Endothelial cell of umbilical vein (primary cell): Measurements from ENCODE around the gene TRABD2A. TPM values are rescaled to one million over a fixed set of nuclear protein-coding genes. Genes with fewer than 3 reads are reported as not detected.

Experiments
- BruUV-seq: library from RNA; stranded (reverse); fragments of 400-500 nt; replicated peaks from 2 replicates; lab custom pipeline; 2021; lab: Mats Ljungman, UMichigan
- CTCF ChIA-PET: fragments of 300-600, 350-600 bp; sonication (Branson Sonifier 250); formaldehyde crosslinking; loops from one replicate; lab custom pipeline; 2021; ENCODE audit warnings: antibody characterized with exemption, inconsistent platforms; lab: Charles Lee
- POLR2A ChIA-PET: fragments of 300-600, 350-600 bp; sonication (Branson Sonifier 250); formaldehyde crosslinking; loops from one replicate; lab custom pipeline; 2021; ENCODE audit warnings: antibody characterized with exemption, inconsistent platforms; lab: Charles Lee
- DNase-seq: peaks from one replicate; pipeline ENCODE4 v3.0.0-alpha.2; 2011; ENCODE audit warnings: low read depth, low spot score
- FAIRE-seq: peaks from 2 replicates; lab custom pipeline; 2011; peaks lifted over from hg19 to GRCh38; lab: Jason Lieb, UNC
- H2AFZ ChIP-seq: 2 replicates; pipeline ENCODE4 v1.6.0; 2012; ENCODE audit warnings: low read depth, low read length, control low read depth, inconsistent platforms
- H3K27ac ChIP-seq: 2 replicates; pipeline ENCODE4 v1.5.1; 2011; ENCODE audit warnings: low read depth, mild to moderate bottlenecking, control low read depth, low read length, moderate library complexity; ENCODE audit not compliant: insufficient read depth
- H3K27me3 ChIP-seq, 2 experiments: 2 replicates each; pipeline versions ENCODE4 v1.6.0 to v1.6.1; 2011; ENCODE audit warnings: low read length in 2 of 2, mixed read lengths in 1 of 2; ENCODE audit not compliant: control insufficient read depth in 2 of 2, insufficient read depth in 2 of 2
- H3K36me3 ChIP-seq, 2 experiments: 2 replicates in 1 of 2; 3 replicates in 1 of 2; pipeline ENCODE4 v1.5.1; 2011; ENCODE audit warnings: low read length in 2 of 2, mild to moderate bottlenecking in 1 of 2, moderate library complexity in 1 of 2; ENCODE audit not compliant: control insufficient read depth in 2 of 2, insufficient read depth in 2 of 2; ENCODE audit errors: extremely low read depth in 1 of 2
- H3K4me1 ChIP-seq: 3 replicates; pipeline ENCODE4 v1.5.1; 2011; ENCODE audit warnings: mild to moderate bottlenecking, low read length; ENCODE audit not compliant: control insufficient read depth, insufficient read depth; ENCODE audit errors: extremely low read depth
- H3K4me2 ChIP-seq: 2 replicates; pipeline ENCODE4 v1.6.1; 2011; ENCODE audit warnings: low read length, control low read depth, mixed read lengths; ENCODE audit not compliant: insufficient read depth
- H3K4me3 ChIP-seq, 3 experiments: fragments of 200-600 bp in 1 of 3; sonication (generic), shearing (Covaris generic) in 1 of 3; replicated peaks in 1 of 3; 2 replicates each; pipeline ENCODE4 v1.5.1; 2011 to 2016; ENCODE audit warnings: control low read depth in 3 of 3, low read length in 3 of 3, mild to moderate bottlenecking in 2 of 3, inconsistent platforms in 1 of 3, low read depth in 1 of 3, moderate library complexity in 1 of 3; ENCODE audit not compliant: insufficient read depth in 1 of 3
- H3K79me2 ChIP-seq: 2 replicates; pipeline ENCODE4 v1.6.0; 2012; ENCODE audit warnings: low read length, inconsistent platforms; ENCODE audit not compliant: control insufficient read depth, insufficient read depth
- H3K9ac ChIP-seq: replicated peaks from 2 replicates; pipeline ENCODE3; 2011; ENCODE audit warnings: low read length, control low read depth; ENCODE audit not compliant: insufficient read depth; ENCODE audit errors: extremely low read depth
- H3K9me1 ChIP-seq: replicated peaks from 3 replicates; pipeline ENCODE4 v1.6.0; 2011; ENCODE audit warnings: mild to moderate bottlenecking, low read length; ENCODE audit not compliant: control insufficient read depth, insufficient read depth; ENCODE audit errors: extremely low read depth
- H3K9me3 ChIP-seq: replicated peaks from 2 replicates; pipeline ENCODE4 v1.5.1; 2012; ENCODE audit warnings: low read length, inconsistent platforms; ENCODE audit not compliant: control insufficient read depth, insufficient read depth
- H4K20me1 ChIP-seq: replicated peaks from 2 replicates; pipeline ENCODE3; 2011; ENCODE audit warnings: mild to moderate bottlenecking, low read length; ENCODE audit not compliant: control insufficient read depth, insufficient read depth; ENCODE audit errors: extremely low read depth
- EZH2 ChIP-seq: IDR thresholded peaks from 2 replicates; pipeline ENCODE4 v1.6.1; 2012; ENCODE audit warnings: borderline replicate concordance, low read depth, mild to moderate bottlenecking, moderate library complexity, low read length, inconsistent platforms; ENCODE audit not compliant: severe bottlenecking
- FOS ChIP-seq: IDR thresholded peaks from 2 replicates; pipeline ENCODE4 v1.6.1; 2011; ENCODE audit warnings: mild to moderate bottlenecking, low read length, moderate library complexity, borderline replicate concordance; ENCODE audit not compliant: insufficient read depth
- GATA2 ChIP-seq: IDR thresholded peaks from 2 replicates; pipeline ENCODE4 v1.7.0; 2011; ENCODE audit warnings: low read depth, mild to moderate bottlenecking, moderate library complexity, mixed read lengths, low read length; ENCODE audit not compliant: insufficient read length, insufficient read depth
- JUN ChIP-seq: IDR thresholded peaks from 2 replicates; pipeline ENCODE4 v1.6.1; 2011; ENCODE audit warnings: borderline replicate concordance, low read depth; ENCODE audit not compliant: insufficient read length, insufficient read depth
- MYC ChIP-seq: IDR thresholded peaks from one replicate; pipeline ENCODE4 v1.6.1; 2011; ENCODE audit warnings: mild to moderate bottlenecking, low read depth, low read length
- POLR2A ChIP-seq: IDR thresholded peaks from 2 replicates; pipeline ENCODE4 v1.6.1; 2012; ENCODE audit warnings: low read depth, mild to moderate bottlenecking, control low read depth, low read length
- POLR2AphosphoS5 ChIP-seq: IDR thresholded peaks from 2 replicates; pipeline ENCODE4 v1.6.1; 2012; ENCODE audit warnings: low read depth, mild to moderate bottlenecking, control low read depth, low read length, moderate library complexity; ENCODE audit not compliant: insufficient read depth
- dilution Hi-C: fragments of 300-500 bp; cut with MboI; formaldehyde crosslinking; loops from one replicate; pipeline ENCODE4 v1.15.0; 2019; ENCODE audit warnings: low sequenced_read_pairs; ENCODE audit not compliant: extremely low pct_ligation_motif_present
- intact Hi-C: fragments of 100-400 bp; cut with micrococcal nuclease; formaldehyde crosslinking; loops from one replicate; pipeline ENCODE4 v1.10.0; 2022
- polyA plus RNA-seq, 4 experiments: library from polyadenylated mRNA; depleted of rRNA in 3 of 4; stranded (reverse) in 3 of 4; unstranded in 1 of 4; fragments of >200 nt; gene quantifications; 2 replicates each; pipeline versions ENCODE4 v1.2.1 to v1.2.3, GENCODE V29; 2011 to 2012; ENCODE audit warnings: missing spikeins in 1 of 4
- total RNA-seq: library from RNA; stranded (reverse); gene quantifications from 2 replicates; pipeline ENCODE4 v1.2.3, GENCODE V29; 2021
- TF ChIP-seq, protein P1 (sequence below): IDR thresholded peaks from 2 replicates; pipeline ENCODE4 v1.6.1; 2011; ENCODE audit not compliant: insufficient read depth, insufficient read length
- TF ChIP-seq, protein P2 (sequence below), 2 donors: IDR thresholded peaks; 1 replicate in 1 of 2; 2 replicates in 1 of 2; pipeline ENCODE4 v1.5.1; 2011; ENCODE audit warnings: low read length in 2 of 2, mild to moderate bottlenecking in 2 of 2, moderate library complexity in 2 of 2, control low read depth in 1 of 2, inconsistent platforms in 1 of 2, low read depth in 1 of 2; ENCODE audit not compliant: insufficient read depth in 1 of 2; ENCODE audit errors: extremely low read depth in 1 of 2

The TRABD2A gene
- total and polyA plus RNA-seq, 2 donors (not counting 3 experiments of a cell fraction or from before 2014, with no cell fraction given): 1.0 to 1.8 TPM

DNA sequence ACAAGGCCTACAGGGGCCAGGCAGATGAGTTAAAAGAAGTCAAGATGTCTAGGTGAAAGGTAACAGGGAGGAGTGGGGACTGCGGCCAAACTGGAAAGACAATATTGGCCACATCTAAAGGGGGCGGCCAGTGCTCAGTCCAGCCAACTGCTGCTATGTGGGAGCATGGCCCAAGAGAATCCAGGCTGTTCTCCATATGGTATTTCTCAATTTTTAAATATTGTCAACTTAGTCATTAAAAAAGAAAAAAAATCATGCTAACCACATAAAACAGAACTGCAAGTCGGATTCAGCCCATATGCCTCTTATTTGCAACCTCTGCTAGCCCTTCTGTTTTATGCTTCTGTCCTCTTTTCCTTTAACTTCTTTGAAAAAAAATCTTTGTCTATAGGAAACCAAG is 14.8 kb downstream of the TRABD2A start:
- POLR2A ChIA-PET: no interaction called here
- no peak for DNase-seq
- CTCF ChIA-PET: interaction anchor here (1.3 kb wide), 1 partner anchor 16 kb away, joined by 3 read pairs; no protein-coding TSS in a partner anchor

More for the DNA sequence above, 14.8 kb downstream of the TRABD2A start:
- no peak for FAIRE-seq
- Histone ChIP-seq H2AFZ (no peak overlapping the region), H3K79me2 (no peaks in the 10 kb centered on the region), H4K20me1 (no peaks in the 10 kb centered on the region), H3K27me3 (peaks cover 1 to 2% of the 10 kb centered on the region in 2 experiments), H3K9me3 (no peaks in the 10 kb centered on the region), H3K9me1 (no peaks in the 10 kb centered on the region), H3K4me3 (no peak overlapping the region), H3K4me2 (no peak overlapping the region), H3K9ac (no peak overlapping the region), H3K27ac (no peak overlapping the region), H3K36me3 (no peaks in the 10 kb centered on the region), H3K4me1 (no peaks in the 10 kb centered on the region)
- TF ChIP-seq, protein P1, sequence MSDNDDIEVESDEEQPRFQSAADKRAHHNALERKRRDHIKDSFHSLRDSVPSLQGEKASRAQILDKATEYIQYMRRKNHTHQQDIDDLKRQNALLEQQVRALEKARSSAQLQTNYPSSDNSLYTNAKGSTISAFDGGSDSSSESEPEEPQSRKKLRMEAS: no peak
- TF ChIP-seq JUN: no peak
- TF ChIP-seq POLR2AphosphoS5: no peak
- no peak for TF ChIP-seq EZH2
- no peak for TF ChIP-seq FOS
- TF ChIP-seq POLR2A: no peak
- TF ChIP-seq MYC: no peak
- TF ChIP-seq, protein P2, sequence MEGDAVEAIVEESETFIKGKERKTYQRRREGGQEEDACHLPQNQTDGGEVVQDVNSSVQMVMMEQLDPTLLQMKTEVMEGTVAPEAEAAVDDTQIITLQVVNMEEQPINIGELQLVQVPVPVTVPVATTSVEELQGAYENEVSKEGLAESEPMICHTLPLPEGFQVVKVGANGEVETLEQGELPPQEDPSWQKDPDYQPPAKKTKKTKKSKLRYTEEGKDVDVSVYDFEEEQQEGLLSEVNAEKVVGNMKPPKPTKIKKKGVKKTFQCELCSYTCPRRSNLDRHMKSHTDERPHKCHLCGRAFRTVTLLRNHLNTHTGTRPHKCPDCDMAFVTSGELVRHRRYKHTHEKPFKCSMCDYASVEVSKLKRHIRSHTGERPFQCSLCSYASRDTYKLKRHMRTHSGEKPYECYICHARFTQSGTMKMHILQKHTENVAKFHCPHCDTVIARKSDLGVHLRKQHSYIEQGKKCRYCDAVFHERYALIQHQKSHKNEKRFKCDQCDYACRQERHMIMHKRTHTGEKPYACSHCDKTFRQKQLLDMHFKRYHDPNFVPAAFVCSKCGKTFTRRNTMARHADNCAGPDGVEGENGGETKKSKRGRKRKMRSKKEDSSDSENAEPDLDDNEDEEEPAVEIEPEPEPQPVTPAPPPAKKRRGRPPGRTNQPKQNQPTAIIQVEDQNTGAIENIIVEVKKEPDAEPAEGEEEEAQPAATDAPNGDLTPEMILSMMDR (IDR thresholded peaks at IDR 0.05; ENCODE audit: extremely low read depth in 1 of 2, insufficient read depth in 1 of 2, low read depth in 1 of 2, low read length in 2 of 2): no peak
- TF ChIP-seq GATA2: no peak
- BruUV-seq: no TSS peak
- intact Hi-C loops (loop anchor here (5.0 kb wide), 1 partner anchor 369 kb away; no protein-coding TSS in a partner anchor), dilution Hi-C loops (no loop called here)
